NCI-H526 (cell line): ENCODE data around the gene SRF.
A peak's percentile ranks its signal among the peaks of the same experiment; 100 is the strongest.

ENCODE experiments used
- DNase-seq, 2 experiments: peaks; one replicate each; lab custom pipeline; 2025; lab: John Stamatoyannopoulos, UW

Gene SRF

DNA sequence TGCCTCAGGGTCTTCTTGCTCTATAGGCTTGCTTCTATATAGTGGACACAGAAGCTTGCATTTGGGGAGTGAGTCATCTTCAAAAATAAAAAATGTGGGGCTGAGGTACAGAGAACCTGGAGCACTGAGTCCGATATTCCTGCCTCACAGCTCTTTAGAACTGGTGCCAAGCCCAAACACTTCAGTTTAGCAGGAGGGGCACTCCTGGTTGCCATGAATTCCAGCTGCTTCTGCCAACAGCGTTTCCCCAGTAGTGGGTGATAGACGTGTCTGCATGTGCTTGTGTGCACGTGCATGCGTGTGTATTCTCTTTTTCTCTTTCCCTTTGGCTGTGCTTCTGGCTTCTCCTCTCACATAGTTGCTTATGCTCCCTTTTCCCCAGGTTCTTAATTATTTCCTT is 46.3 kb downstream of the SRF start:
- DNase-seq = no peak

DNA sequence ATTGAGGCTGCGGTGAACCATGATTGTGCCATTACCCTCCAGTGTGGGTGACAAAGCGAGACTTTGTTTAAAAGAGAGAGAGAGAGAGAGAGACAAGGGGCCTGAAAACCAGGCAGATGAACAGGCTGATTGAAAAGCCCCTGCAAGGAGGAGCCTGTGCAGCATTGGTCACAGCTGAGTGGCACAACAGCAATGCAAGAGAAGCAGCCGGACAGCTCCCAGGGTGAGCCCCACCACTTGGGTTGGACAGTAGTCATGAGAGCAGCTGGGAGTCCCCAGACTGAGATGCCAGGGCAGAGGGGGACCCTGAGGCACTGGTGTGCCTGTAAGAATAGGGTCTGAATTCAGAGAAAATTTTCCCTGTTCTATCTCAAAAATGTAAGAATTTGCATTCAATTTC is 48.0 kb downstream of the SRF start:
- no peak for DNase-seq

GRCh38 chr6:43219814-43220213 is 48.7 kb downstream of the SRF start:
- no peak for DNase-seq

DNA sequence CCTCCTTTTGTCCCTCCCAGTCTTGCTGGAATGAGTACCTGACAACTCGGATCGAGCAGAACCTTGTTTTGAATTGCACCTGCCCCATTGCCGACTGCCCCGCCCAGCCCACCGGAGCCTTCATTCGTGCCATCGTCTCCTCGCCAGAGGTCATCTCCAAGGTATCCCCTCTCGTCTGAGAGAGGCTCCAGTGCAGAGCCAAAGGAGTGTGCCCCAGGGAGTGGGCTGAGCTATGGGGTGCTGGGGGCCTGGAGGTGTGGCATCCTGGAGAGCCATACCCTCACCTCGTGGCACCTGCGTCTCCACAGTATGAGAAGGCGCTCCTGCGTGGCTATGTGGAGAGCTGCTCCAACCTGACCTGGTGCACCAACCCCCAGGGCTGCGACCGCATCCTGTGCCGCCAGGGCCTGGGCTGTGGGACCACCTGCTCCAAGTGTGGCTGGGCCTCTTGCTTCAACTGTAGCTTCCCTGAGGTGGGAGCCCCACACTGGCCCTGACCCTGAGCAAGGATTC is 49.4 kb downstream of the SRF start:
- no peak for DNase-seq

GRCh38 chr6:43221046-43221972 is 50.2 kb downstream of the SRF start:
- no peak for DNase-seq

- no peak for DNase-seq
Observed at GRCh38 chr6:43222418-43223059, 51.5 kb downstream of the SRF start.

DNA sequence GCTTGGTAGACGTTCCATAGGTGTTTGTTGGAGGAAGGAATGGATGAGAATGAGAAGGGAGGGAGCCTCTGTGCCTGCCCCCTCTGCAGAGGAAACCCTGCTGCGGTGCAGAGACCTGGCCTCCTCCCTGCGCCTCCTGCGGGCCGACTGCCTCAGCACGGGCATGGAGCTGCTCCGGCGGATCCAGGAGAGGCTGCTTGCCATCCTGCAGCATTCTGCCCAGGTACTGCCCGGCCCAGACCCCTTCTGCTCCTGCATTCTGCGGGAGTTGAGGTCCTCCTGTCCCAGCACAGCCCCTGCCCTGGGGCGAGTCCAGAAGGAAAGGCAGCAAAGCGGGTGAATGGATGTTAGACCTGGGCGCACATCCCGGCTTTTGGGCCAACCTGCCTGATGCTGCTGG is 52.1 kb downstream of the SRF start:
- no peak for DNase-seq

GRCh38 chr6:43226192-43226851 is 55.3 kb downstream of the SRF start:
- no peak for DNase-seq

GRCh38 chr6:43228951-43229802 is 58.1 kb downstream of the SRF start, which contains the start of gene DNPH1:
TSS of gene DNPH1 (minus strand) at chr6:43229481. CDS start at chr6:43229456, 25 bp downstream.
- DNase-seq = peak in 1 of 2 experiments; percentile 83

DNA sequence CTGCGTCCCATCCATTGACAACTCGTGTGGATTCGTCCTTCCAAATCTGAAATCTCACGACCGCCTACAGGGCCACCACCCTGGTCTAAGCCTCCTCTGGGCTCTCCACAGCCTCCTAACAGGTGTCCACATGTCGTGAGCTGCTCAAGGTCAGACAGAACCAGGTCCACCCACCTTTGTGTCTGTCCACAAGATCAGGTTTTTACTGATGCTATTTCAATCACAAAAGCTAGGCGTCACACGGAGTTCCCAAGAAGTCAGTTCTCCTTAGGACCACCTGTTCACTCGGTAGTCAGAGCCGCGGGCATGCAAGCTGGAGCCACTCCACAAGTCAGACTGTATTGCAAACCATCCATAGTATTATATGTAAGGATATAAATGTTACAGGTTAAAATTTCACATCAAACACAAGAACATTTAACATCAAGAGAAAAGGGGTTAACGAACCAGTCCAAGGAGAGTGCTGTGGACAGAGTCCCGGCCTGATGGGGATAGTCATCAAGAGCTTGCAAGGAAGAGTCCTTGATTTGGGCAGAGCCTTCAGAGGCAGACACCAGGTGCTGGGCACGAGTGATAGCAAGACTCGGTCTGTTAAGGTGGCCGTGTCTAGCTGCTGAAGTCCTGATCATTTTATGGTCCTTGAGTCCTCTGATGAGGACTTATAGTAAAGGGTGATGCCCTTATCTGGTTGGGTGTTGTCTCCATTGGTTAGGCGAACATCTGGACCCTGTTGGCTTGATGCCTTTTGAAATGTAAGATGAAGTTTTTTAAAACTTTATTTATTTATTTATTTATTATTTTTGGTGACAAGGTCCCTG is 58.9 kb downstream of the SRF start:
- no peak for DNase-seq

DNA sequence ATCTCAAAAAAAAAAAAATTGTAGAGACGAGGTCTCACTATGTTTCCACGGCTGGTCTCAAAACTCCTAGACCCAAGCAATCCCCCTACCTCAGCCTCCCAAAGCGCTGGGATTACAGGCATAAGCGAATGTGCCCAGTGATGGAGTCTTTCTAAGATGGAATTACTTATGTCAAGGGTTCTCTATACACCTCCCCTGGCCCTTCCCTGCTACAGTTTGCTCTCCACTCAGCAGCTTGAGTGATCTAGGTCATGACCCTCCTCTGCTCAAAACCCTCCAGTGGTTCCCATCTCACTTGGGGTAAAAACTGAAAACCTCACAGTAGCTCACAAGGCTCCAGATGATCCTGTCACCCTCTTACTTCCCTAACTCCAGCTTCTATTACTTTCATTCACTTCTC is 60.0 kb downstream of the SRF start:
- no peak for DNase-seq
